A549 treated with ZK216348 at 1 μM for 4 hours (cell line): Measurements from ENCODE around the gene LHX5. TPM values are rescaled to one million over a fixed set of nuclear protein-coding genes. Genes with fewer than 3 reads are reported as not detected.

Experiments
- total RNA-seq: library from RNA; stranded (reverse); fragments of 200-300 nt; extraction: Qiagen RNA extraction; gene quantifications from 5 replicates; pipeline ENCODE4 v1.2.3, GENCODE V29; 2022; ENCODE audit warnings: low read depth

LHX5 gene
- not detected in 5 replicates for total RNA-seq

DNA sequence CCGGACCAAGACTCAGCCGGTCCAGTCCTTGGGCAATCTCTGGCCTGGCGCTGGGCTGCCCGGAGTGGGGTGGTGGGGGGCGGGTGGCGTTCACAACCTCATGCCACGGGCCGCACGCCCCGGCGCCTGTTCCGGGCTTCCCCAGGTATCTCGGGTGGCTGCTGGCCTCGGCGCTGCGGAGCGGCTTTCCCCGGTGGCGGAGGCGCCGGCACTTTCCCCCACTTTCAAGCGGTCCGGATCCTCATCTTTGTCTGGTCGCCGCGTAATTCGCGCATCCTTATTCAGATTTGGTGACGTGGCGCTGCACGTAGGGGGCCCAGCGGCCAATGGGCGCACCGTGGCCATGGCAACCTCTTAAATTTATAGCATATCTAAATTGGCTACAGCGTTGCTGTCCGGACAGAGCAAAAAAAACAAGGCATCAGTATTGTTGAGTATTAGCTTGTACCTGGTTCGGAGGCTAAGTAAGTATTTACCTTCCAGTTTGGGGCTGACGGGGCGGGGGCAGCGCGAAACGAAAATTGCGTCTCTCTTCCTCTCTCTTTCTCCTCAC, at the start of gene LHX5:
Gene LHX5, minus strand, starts transcription at position 253 of the 553 bp plus-strand sequence. CDS start 373 bp downstream, outside the sequence.

DNA sequence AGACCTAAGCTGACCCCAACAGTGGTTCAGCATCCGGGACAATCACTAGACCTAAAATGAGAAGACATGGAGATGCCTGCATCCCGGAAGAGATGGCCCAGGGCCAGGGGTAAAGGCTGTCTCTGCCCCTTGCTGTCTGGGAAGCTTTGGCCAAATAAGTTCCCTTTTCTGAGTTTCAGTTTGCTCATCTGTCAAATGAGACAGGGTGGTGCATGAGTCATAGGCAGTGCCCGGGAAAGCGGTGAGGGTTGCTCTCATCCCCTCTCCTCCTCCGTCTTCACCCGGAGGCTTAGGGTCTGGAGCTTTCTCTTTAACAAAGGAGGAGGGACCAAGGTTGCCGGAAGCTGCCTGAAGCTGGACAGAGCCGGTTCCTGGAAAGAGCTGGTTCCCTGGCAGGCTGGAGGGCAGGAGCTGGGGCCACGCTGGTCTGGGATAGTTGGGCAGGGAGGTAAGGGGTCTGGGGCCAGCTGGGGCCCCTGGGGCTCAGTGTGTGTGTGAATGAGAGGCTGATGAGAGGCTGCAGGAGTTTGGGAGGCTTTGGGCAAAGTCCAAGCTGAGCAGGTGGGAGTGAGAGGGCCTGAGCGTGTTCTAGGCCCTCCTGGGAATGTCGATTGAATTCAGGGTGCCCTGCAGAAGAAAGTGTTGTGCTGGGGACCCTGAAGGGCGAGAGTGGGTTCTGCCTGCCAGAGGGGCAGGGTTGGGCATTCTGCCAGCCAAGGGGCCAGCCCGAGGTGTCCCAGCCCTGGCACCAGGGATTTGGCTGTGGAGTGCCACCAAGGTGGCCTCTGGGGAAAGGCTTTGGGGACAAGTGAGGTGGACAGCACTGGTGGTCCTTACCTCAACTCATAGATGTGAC, 49.4 kb downstream of the LHX5 start, which contains the start of gene SDSL:
Gene SDSL, plus strand, starts transcription at position 351 of the 856 bp plus-strand sequence. CDS start 5,603 bp downstream, outside the sequence.

Other genes with a start within 250 kb of the LHX5 start
- 6.5 to 12.0 TPM (median 9.3 TPM) in 5 replicates for gene SLC8B1, start 136.8 kb downstream of the LHX5 start, total RNA-seq
- gene PLBD2, start 113.3 kb downstream of the LHX5 start, total RNA-seq: 22.3 to 42.1 TPM (median 34.4 TPM) in 5 replicates
- gene SDS, start 68.0 kb downstream of the LHX5 start, total RNA-seq: 0.40 to 1.5 TPM (median 1.2 TPM) in 5 replicates
- gene SDSL, start 49.5 kb downstream of the LHX5 start, total RNA-seq: 17.6 to 33.8 TPM (median 26.2 TPM) in 5 replicates